CD14-positive monocyte (primary cell): ENCODE measurements around the gene MAVS. TPM values are rescaled to one million over a fixed set of nuclear protein-coding genes. Genes with fewer than 3 reads are reported as not detected.

Experiments
- DNase-seq, 3 donors: peaks; one replicate each; pipeline ENCODE4 v3.0.0-alpha.2; 2011 to 2022
- H2AFZ ChIP-seq: 2 replicates; pipeline ENCODE4 v1.6.0; 2012; ENCODE audit warnings: mild to moderate bottlenecking, low read depth, low read length, inconsistent platforms; ENCODE audit not compliant: insufficient read depth, poor library complexity, severe bottlenecking
- H3K27ac ChIP-seq, 2 donors: 1 replicate in 1 of 2; 2 replicates in 1 of 2; pipeline ENCODE4 v1.5.1; 2012 to 2013; ENCODE audit warnings: low read length in 2 of 2, control low read depth in 1 of 2, inconsistent platforms in 1 of 2, low read depth in 1 of 2, mild to moderate bottlenecking in 1 of 2
- H3K27me3 ChIP-seq, 2 donors: one replicate each; pipeline versions ENCODE4 v1.6.0 to v1.6.1; 2011 to 2013; ENCODE audit warnings: low read length in 2 of 2; ENCODE audit not compliant: control insufficient read depth in 2 of 2, insufficient read depth in 2 of 2
- H3K36me3 ChIP-seq, 2 donors: replicated peaks in 1 of 2; 1 replicate in 1 of 2; 2 replicates in 1 of 2; pipeline versions ENCODE4 v1.5.1 to v1.6.1; 2012 to 2013; ENCODE audit warnings: low read length in 2 of 2, control low read depth in 1 of 2, inconsistent platforms in 1 of 2, mild to moderate bottlenecking in 1 of 2; ENCODE audit not compliant: insufficient read depth in 2 of 2, control insufficient read depth in 1 of 2
- H3K4me1 ChIP-seq, 2 donors: 1 replicate in 1 of 2; 2 replicates in 1 of 2; pipeline versions ENCODE4 v1.5.1 to v1.6.1; 2012 to 2013; ENCODE audit warnings: low read length in 2 of 2, control low read depth in 1 of 2, inconsistent platforms in 1 of 2, mild to moderate bottlenecking in 1 of 2, moderate library complexity in 1 of 2; ENCODE audit not compliant: insufficient read depth in 2 of 2, control insufficient read depth in 1 of 2
- H3K4me2 ChIP-seq: replicated peaks from 2 replicates; pipeline ENCODE3; 2012; ENCODE audit warnings: low read length, moderate library complexity, mild to moderate bottlenecking; ENCODE audit not compliant: poor library complexity, severe bottlenecking; ENCODE audit errors: extremely low read depth
- H3K4me3 ChIP-seq, 3 experiments: fragments of 200-600 bp in 1 of 3; sonication (generic) in 1 of 3; replicated peaks in 1 of 3; 1 replicate in 2 of 3; 2 replicates in 1 of 3; pipeline ENCODE4 v1.5.1; 2011 to 2013; ENCODE audit warnings: low read length in 3 of 3, mild to moderate bottlenecking in 3 of 3, control low read depth in 2 of 3, low read depth in 2 of 3, inconsistent platforms in 1 of 3, moderate library complexity in 1 of 3
- H3K79me2 ChIP-seq: 2 replicates; pipeline ENCODE4 v1.6.0; 2012; ENCODE audit warnings: mild to moderate bottlenecking, control low read depth, inconsistent platforms, low read length, moderate library complexity; ENCODE audit not compliant: insufficient read depth
- H3K9ac ChIP-seq: 2 replicates; pipeline ENCODE4 v1.6.0; 2017; ENCODE audit warnings: low read length, mild to moderate bottlenecking; ENCODE audit not compliant: insufficient read depth, poor library complexity, severe bottlenecking
- H3K9me3 ChIP-seq, 2 donors: replicated peaks in 1 of 2; 1 replicate in 1 of 2; 2 replicates in 1 of 2; pipeline versions ENCODE4 v1.5.1 to v1.6.1; 2012 to 2013; ENCODE audit warnings: low read length in 2 of 2, control low read depth in 1 of 2; ENCODE audit not compliant: control insufficient read depth in 1 of 2, insufficient read depth in 1 of 2
- H4K20me1 ChIP-seq: 2 replicates; pipeline ENCODE4 v1.6.0; 2012; ENCODE audit warnings: mild to moderate bottlenecking, low read length, control low read depth, moderate library complexity; ENCODE audit not compliant: insufficient read depth
- H3K27ac Mint-ChIP-seq, 7 donors: one replicate each; pipeline ENCODE4 v1.8.0; 2020; ENCODE audit warnings: mild to moderate bottlenecking in 7 of 7, mixed read lengths in 7 of 7, moderate library complexity in 6 of 7, inconsistent platforms in 2 of 7
- H3K27me3 Mint-ChIP-seq, 3 donors: one replicate each; pipeline ENCODE4 v1.8.0; 2021 to 2022; ENCODE audit warnings: low read depth in 3 of 3, mild to moderate bottlenecking in 3 of 3, mixed read lengths in 3 of 3, moderate library complexity in 3 of 3, inconsistent platforms in 1 of 3
- H3K36me3 Mint-ChIP-seq, 2 donors: one replicate each; pipeline ENCODE4 v1.8.0; 2020; ENCODE audit warnings: mixed read lengths in 2 of 2, inconsistent platforms in 1 of 2, mild to moderate bottlenecking in 1 of 2
- H3K4me1 Mint-ChIP-seq: one replicate; pipeline ENCODE4 v1.8.0; 2020; ENCODE audit warnings: mild to moderate bottlenecking, mixed read lengths
- H3K4me3 Mint-ChIP-seq, 2 donors: one replicate each; pipeline ENCODE4 v1.8.0; 2020; ENCODE audit warnings: mild to moderate bottlenecking in 2 of 2, mixed read lengths in 2 of 2, moderate library complexity in 1 of 2
- H3K9me3 Mint-ChIP-seq, 7 donors: one replicate each; pipeline ENCODE4 v1.8.0; 2020 to 2022; ENCODE audit warnings: mixed read lengths in 7 of 7, mild to moderate bottlenecking in 6 of 7, moderate library complexity in 6 of 7, inconsistent platforms in 2 of 7
- WGBS: methylation state at CpG from one replicate; pipeline ENCODE4 v1.1.5; 2013; ENCODE audit warnings: missing lambda C conversion rate; ENCODE audit not compliant: insufficient coverage; 5-methylcytosine and 5-hydroxymethylcytosine counted together
- intact Hi-C, 2 donors: fragments of 100-400 bp; cut with micrococcal nuclease; formaldehyde crosslinking; loops; one replicate each; pipeline versions ENCODE4 v1.15.0 to v1.15.1; 2023
- polyA plus RNA-seq, 3 donors: library from polyadenylated mRNA; depleted of rRNA in 1 of 3; unstranded in 2 of 3; stranded (reverse) in 1 of 3; fragments of 300-500 nt in 2 of 3; fragments of >200 nt in 1 of 3; fragmentation: Illumina TruSeq in 2 of 3; gene quantifications; 1 replicate in 2 of 3; 2 replicates in 1 of 3; pipeline ENCODE4 v1.2.3, GENCODE V29; 2012 to 2021
- TF ChIP-seq, protein P1 (sequence below): fragments of 200-600 bp; IDR thresholded peaks from one replicate; pipeline ENCODE4 v1.8.0; 2022; ENCODE audit warnings: antibody characterized with exemption, mild to moderate bottlenecking

Gene MAVS
- polyA plus RNA-seq, 3 donors = 1.8 to 16.6 (median 3.2) TPM

DNA sequence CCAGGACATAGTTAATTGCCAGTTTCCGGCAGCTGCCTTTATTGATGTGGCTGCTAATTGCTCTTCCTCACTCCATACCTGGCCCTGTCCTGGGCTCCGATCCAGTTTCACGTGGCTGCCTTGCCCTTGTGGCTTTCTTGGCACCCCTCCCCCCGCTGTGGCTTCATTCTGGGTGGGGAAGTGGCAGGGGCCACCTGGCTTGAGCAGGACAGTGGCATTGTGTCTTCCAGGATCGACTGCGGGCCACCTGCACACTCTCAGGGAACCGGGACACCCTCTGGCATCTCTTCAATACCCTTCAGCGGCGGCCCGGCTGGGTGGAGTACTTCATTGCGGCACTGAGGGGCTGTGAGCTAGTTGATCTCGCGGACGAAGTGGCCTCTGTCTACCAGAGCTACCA is 10.8 kb downstream of the MAVS start:
- peaks cover 46 to 67% of the 10 kb centered on the region in 2 donors for H3K36me3 ChIP-seq
- DNase-seq = no peak
- H3K36me3 Mint-ChIP-seq = peaks cover 50 to 76% of the 10 kb centered on the region in 2 donors
- H3K9ac ChIP-seq = no peak overlapping the region
- peaks cover 47% of the 10 kb centered on the region for H4K20me1 ChIP-seq
- 88% methylated on average over 12 of the region's 14 CpGs for WGBS
- no peak overlapping the region for H3K4me3 ChIP-seq
- no peak overlapping the region for H3K4me3 Mint-ChIP-seq
- intact Hi-C loops = loop anchor here (2.0 to 5.0 kb wide), 2 partner anchors 180 to 181 kb away; no protein-coding TSS in a partner anchor
- H3K79me2 ChIP-seq = peaks cover 37% of the 10 kb centered on the region
- H3K4me1 Mint-ChIP-seq = peaks cover 20% of the 10 kb centered on the region
- H3K4me2 ChIP-seq = no peak overlapping the region
- H3K27ac ChIP-seq = no peak overlapping the region
- H3K9me3 Mint-ChIP-seq = peaks cover 0 to 10% (median 6%) of the 10 kb centered on the region in 7 donors
- peaks cover 17 to 18% of the 10 kb centered on the region in 2 donors for H3K4me1 ChIP-seq
- H3K27ac Mint-ChIP-seq = peak overlapping the region in 1 of 7 donors; percentile 3
- H3K9me3 ChIP-seq = peaks cover 4 to 5% of the 10 kb centered on the region in 2 donors
- H2AFZ ChIP-seq = no peak overlapping the region
- TF ChIP-seq, protein P1, sequence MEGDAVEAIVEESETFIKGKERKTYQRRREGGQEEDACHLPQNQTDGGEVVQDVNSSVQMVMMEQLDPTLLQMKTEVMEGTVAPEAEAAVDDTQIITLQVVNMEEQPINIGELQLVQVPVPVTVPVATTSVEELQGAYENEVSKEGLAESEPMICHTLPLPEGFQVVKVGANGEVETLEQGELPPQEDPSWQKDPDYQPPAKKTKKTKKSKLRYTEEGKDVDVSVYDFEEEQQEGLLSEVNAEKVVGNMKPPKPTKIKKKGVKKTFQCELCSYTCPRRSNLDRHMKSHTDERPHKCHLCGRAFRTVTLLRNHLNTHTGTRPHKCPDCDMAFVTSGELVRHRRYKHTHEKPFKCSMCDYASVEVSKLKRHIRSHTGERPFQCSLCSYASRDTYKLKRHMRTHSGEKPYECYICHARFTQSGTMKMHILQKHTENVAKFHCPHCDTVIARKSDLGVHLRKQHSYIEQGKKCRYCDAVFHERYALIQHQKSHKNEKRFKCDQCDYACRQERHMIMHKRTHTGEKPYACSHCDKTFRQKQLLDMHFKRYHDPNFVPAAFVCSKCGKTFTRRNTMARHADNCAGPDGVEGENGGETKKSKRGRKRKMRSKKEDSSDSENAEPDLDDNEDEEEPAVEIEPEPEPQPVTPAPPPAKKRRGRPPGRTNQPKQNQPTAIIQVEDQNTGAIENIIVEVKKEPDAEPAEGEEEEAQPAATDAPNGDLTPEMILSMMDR = no peak
- no peaks in the 10 kb centered on the region for H3K27me3 ChIP-seq
- H3K27me3 Mint-ChIP-seq = peaks cover 0 to 4% (median 2%) of the 10 kb centered on the region in 3 donors

DNA sequence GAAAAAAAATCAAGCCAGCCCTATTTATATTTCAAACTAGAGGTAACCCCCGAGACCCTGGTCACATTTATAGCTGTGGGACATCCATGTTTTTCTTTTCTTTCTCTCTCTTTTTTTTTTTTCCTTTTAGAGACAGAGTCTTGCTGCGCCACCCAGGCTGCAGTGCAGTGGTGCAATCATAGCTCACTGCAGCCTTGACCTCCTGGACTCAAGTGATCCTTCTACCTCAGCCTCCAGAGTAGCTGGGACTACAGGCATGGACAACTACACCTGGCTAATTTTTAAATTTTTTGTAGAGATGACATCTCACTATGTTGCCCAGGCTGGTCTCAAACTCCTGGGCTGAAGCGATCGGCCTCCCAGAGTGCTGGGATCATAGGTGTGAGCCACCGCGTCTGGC is 12.1 kb downstream of the MAVS start:
- no peak overlapping the region for H2AFZ ChIP-seq
- H3K27ac ChIP-seq = no peak overlapping the region
- no peak overlapping the region for H3K4me2 ChIP-seq
- DNase-seq = no peak
- Mint-ChIP-seq H3K4me3 (no peak overlapping the region), H3K4me1 (peaks cover 18% of the 10 kb centered on the region), H3K36me3 (peaks cover 63 to 89% of the 10 kb centered on the region in 2 donors), H3K27me3 (peaks cover 0 to 3% (median 2%) of the 10 kb centered on the region in 3 donors), H3K27ac (peak overlapping the region in 2 of 7 donors; percentile 37 to 46), H3K9me3 (peaks cover 0 to 10% (median 6%) of the 10 kb centered on the region in 7 donors)
- peaks cover 34% of the 10 kb centered on the region for H3K79me2 ChIP-seq
- no peak overlapping the region for H3K9ac ChIP-seq
- peaks cover 4 to 5% of the 10 kb centered on the region in 2 donors for H3K9me3 ChIP-seq
- peaks cover 59 to 80% of the 10 kb centered on the region in 2 donors for H3K36me3 ChIP-seq
- H4K20me1 ChIP-seq = peaks cover 59% of the 10 kb centered on the region
- no peak overlapping the region for H3K4me3 ChIP-seq
- peaks cover 13 to 17% of the 10 kb centered on the region in 2 donors for H3K4me1 ChIP-seq
- 100% methylated on average over 2 of the region's 6 CpGs for WGBS
- H3K27me3 ChIP-seq = no peaks in the 10 kb centered on the region
- intact Hi-C loops = loop anchor here in 1 of 2 donors (5.0 kb wide), 1 partner anchor 181 kb away; no protein-coding TSS in a partner anchor
- TF ChIP-seq, protein P1 = no peak
